Hepatocyte (in vitro differentiated cells): ENCODE data around the gene PMIS2. TPM values are rescaled to one million over a fixed set of nuclear protein-coding genes. Genes with fewer than 3 reads are reported as not detected.

Experiments
- DNase-seq: peaks from one replicate; pipeline ENCODE4 v3.0.0-alpha.2; 2016; ENCODE audit warnings: low spot score
- H2AFZ ChIP-seq: fragments of 200-600 bp; sonication (generic); 2 replicates; pipeline ENCODE4 v1.6.0; 2016; ENCODE audit warnings: antibody characterized with exemption, mild to moderate bottlenecking
- H3K27ac ChIP-seq: fragments of 200-600 bp; sonication (generic); 2 replicates; pipeline ENCODE4 v1.5.1; 2016; ENCODE audit warnings: mild to moderate bottlenecking
- H3K27me3 ChIP-seq: fragments of 200-600 bp; sonication (generic); 2 replicates; pipeline ENCODE4 v1.6.1; 2016
- H3K36me3 ChIP-seq: fragments of 200-600 bp; sonication (generic); replicated peaks from 2 replicates; pipeline ENCODE4 v1.5.1; 2016; ENCODE audit warnings: low read depth; ENCODE audit not compliant: insufficient read depth
- H3K4me1 ChIP-seq: fragments of 200-600 bp; sonication (generic); 2 replicates; pipeline ENCODE4 v1.5.1; 2016; ENCODE audit warnings: mild to moderate bottlenecking, moderate library complexity; ENCODE audit not compliant: insufficient read depth
- H3K4me2 ChIP-seq: fragments of 200-600 bp; sonication (generic); 2 replicates; pipeline ENCODE4 v1.6.0; 2016
- H3K4me3 ChIP-seq: fragments of 200-600 bp; sonication (generic); 2 replicates; pipeline ENCODE4 v1.5.1; 2016; ENCODE audit warnings: mild to moderate bottlenecking
- H3K79me2 ChIP-seq: fragments of 200-600 bp; sonication (generic); 2 replicates; pipeline ENCODE4 v1.6.0; 2017; ENCODE audit warnings: mild to moderate bottlenecking
- H3K9me2 ChIP-seq: fragments of 200-600 bp; sonication (generic); replicated peaks from 2 replicates; pipeline ENCODE4 v1.6.0; 2017; ENCODE audit warnings: mild to moderate bottlenecking; ENCODE audit not compliant: insufficient read depth
- H3K9me3 ChIP-seq: fragments of 200-600 bp; sonication (generic); 2 replicates; pipeline ENCODE4 v1.5.1; 2016; ENCODE audit warnings: low read depth, mild to moderate bottlenecking
- H4K20me1 ChIP-seq: fragments of 200-600 bp; sonication (generic); 2 replicates; pipeline ENCODE4 v1.6.0; 2016; ENCODE audit warnings: mild to moderate bottlenecking; ENCODE audit not compliant: insufficient read depth, poor library complexity, severe bottlenecking
- EZH2 ChIP-seq: fragments of 200-600 bp; sonication (generic); IDR thresholded peaks from 2 replicates; pipeline ENCODE4 v1.6.1; 2016; ENCODE audit warnings: antibody characterized with exemption, mild to moderate bottlenecking, borderline replicate concordance
- EZH2phosphoT487 ChIP-seq: fragments of 200-600 bp; sonication (generic); IDR thresholded peaks from one replicate; pipeline ENCODE4 v1.6.1; 2018; ENCODE audit warnings: antibody characterized with exemption, mild to moderate bottlenecking, low read depth, moderate library complexity; ENCODE audit not compliant: unreplicated experiment, severe bottlenecking
- WGBS: methylation state at CpG from one replicate; pipeline ENCODE4 v1.1.6; 2016; ENCODE audit warnings: low lambda C conversion rate; ENCODE audit errors: missing lambda C conversion rate; 5-methylcytosine and 5-hydroxymethylcytosine counted together
- polyA plus RNA-seq: library from polyadenylated mRNA; unstranded; fragments of >200 nt; fragmentation: Nextera tagmentation; extraction: Ambion mirVana; gene quantifications from 2 replicates; pipeline ENCODE4 v1.2.1, GENCODE V29; 2016
- total RNA-seq: library from RNA; depleted of rRNA; stranded (reverse); fragments of >200 nt; gene quantifications from 2 replicates; pipeline ENCODE4 v1.2.3, GENCODE V29; 2014
- TF ChIP-seq, protein P1 (sequence below): fragments of 200-600 bp; sonication (generic); IDR thresholded peaks from 2 replicates; pipeline ENCODE4 v1.5.1; 2016; ENCODE audit warnings: antibody characterized with exemption, mild to moderate bottlenecking; ENCODE audit not compliant: poor library complexity

The PMIS2 gene
- total and polyA plus RNA-seq, 2 experiments from 2014 or later, result not detected

DNA sequence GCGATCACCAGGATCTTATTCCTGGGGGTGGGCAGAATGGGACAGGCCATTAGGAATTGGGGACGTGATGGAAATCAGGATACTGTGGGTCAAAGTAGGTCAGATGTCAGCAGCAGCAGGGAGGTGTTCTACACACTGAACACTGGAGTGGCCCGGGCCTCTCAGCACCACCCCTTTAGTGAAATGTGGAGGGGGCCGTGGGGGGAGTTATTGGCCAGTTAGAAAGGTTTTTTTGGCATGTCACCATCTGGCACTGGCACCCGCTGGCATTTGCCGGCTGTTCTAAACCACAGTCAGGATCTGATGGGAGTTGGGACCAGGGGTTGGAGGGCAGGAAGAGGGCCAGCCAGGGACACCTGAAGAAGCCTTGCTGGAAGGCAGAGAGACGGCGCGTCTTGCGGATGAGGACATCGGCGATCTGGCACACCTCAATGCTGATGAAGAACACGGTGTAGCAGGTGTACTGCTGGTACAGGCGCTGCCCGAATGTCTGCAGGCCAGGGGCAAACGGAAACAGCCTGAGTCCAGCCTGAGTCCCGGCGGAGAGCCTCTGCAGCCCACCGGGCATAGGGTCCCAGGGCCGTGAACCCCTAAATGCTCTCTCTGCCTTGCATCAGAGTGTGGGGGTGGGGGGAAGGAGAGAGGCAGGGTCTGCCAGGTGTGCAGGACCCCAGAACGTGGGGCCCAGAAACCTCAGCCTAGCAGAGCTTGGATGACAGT, 34.7 kb upstream of the PMIS2 start:
- Histone ChIP-seq H3K4me2 (no peak overlapping the region), H3K4me3 (no peak overlapping the region), H4K20me1 (no peaks in the 10 kb centered on the region), H3K36me3 (no peaks in the 10 kb centered on the region), H3K9me3 (no peaks in the 10 kb centered on the region), H3K79me2 (peaks cover 13% of the 10 kb centered on the region), H3K4me1 (peaks cover 6% of the 10 kb centered on the region), H3K9me2 (no peaks in the 10 kb centered on the region), H3K27ac (no peak overlapping the region), H2AFZ (no peak overlapping the region), H3K27me3 (no peaks in the 10 kb centered on the region)
- TF ChIP-seq EZH2phosphoT487, result no peak
- TF ChIP-seq, protein P1, sequence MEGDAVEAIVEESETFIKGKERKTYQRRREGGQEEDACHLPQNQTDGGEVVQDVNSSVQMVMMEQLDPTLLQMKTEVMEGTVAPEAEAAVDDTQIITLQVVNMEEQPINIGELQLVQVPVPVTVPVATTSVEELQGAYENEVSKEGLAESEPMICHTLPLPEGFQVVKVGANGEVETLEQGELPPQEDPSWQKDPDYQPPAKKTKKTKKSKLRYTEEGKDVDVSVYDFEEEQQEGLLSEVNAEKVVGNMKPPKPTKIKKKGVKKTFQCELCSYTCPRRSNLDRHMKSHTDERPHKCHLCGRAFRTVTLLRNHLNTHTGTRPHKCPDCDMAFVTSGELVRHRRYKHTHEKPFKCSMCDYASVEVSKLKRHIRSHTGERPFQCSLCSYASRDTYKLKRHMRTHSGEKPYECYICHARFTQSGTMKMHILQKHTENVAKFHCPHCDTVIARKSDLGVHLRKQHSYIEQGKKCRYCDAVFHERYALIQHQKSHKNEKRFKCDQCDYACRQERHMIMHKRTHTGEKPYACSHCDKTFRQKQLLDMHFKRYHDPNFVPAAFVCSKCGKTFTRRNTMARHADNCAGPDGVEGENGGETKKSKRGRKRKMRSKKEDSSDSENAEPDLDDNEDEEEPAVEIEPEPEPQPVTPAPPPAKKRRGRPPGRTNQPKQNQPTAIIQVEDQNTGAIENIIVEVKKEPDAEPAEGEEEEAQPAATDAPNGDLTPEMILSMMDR, result no peak
- no peak for TF ChIP-seq EZH2
- WGBS, result 96% methylated on average over 21 of the region's 21 CpGs
- DNase-seq, result no peak

DNA sequence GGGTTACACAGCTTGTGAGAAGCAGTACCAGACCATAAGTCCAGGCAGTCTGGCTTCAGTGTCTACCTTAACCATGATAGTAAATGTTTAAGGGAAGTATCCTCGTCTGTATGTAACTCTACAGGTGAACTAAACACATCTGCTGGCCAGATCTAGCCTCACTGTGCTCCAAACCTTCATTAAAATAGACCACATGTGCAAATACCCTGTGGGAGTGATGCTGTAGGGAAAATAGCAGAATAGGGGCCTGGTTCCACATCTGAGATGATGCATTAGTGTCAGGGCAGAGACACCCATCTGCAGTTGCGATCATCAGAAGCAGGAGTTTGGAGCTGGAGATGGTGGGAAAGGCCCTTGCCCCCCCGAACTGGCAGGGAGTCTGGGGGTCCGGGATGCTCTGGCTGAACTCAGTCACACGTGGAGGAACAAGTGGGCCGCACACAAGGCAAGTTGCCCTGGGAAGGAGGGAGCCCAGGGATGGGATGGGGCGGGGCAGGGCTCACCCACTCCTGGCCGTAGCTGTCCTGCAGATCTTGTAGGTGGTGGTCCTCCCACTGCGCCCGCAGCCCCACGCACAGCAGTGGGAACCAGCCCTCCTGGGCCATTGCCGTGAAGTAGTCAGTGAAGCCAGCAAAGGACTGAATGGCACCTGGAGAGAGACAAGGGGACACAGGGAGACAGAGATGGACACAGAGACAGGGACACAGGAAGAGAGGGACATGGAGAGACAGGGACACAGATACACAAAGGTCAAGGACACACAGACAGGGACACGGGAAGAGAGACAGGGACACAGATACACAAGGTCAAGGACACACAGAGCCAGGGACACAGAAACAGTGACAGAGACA, 33.2 kb upstream of the PMIS2 start:
- TF ChIP-seq EZH2phosphoT487 (no peak), EZH2 (no peak)
- TF ChIP-seq, protein P1, result no peak
- Histone ChIP-seq H3K9me3 (no peaks in the 10 kb centered on the region), H3K79me2 (no peaks in the 10 kb centered on the region), H3K9me2 (no peaks in the 10 kb centered on the region), H3K4me3 (no peak overlapping the region), H3K36me3 (no peaks in the 10 kb centered on the region), H3K4me1 (peaks cover 1% of the 10 kb centered on the region), H3K27me3 (no peaks in the 10 kb centered on the region), H4K20me1 (no peaks in the 10 kb centered on the region), H3K27ac (no peak overlapping the region), H3K4me2 (no peak overlapping the region), H2AFZ (no peak overlapping the region)
- 68% methylated on average over 7 of the region's 13 CpGs for WGBS
- no peak for DNase-seq

DNA sequence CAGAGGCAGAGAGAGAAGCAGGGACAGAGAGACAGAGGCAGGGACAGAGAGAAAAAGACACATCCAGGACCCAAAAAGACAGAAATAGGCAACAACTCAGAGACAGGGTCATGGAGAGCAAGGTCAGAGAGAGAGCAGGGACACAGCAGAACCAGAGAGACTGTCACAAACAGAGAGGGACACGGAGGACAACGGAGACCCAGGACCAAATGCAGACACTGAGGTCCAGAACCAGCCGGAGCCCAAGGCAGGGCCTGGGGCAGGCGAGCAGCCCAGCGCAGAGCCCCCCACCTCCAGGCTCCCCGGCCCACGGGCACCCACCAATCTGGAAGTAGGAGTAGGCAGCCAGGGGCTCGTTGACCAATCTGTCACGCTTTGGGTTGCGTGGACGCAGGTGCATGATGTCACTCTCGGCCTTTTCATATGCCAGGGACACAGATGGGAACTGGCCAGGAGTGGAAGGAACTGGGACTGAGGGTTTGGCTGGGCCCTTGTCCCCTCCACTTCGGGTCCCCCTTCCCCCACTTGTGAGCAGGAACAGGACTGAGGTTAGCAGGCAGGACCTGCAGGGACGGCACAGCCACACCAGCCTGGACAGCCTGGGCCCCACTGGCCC, 32.5 kb upstream of the PMIS2 start:
- H3K27ac ChIP-seq, result no peak overlapping the region
- H3K9me3 ChIP-seq, result no peaks in the 10 kb centered on the region
- no peaks in the 10 kb centered on the region for H3K79me2 ChIP-seq
- no peaks in the 10 kb centered on the region for H4K20me1 ChIP-seq
- DNase-seq, result no peak
- H3K4me3 ChIP-seq, result no peak overlapping the region
- H3K9me2 ChIP-seq, result no peaks in the 10 kb centered on the region
- WGBS, result 85% methylated on average over 14 of the region's 14 CpGs
- peaks cover 3% of the 10 kb centered on the region for H3K27me3 ChIP-seq
- no peaks in the 10 kb centered on the region for H3K36me3 ChIP-seq
- no peak overlapping the region for H2AFZ ChIP-seq
- no peak overlapping the region for H3K4me2 ChIP-seq
- TF ChIP-seq EZH2phosphoT487 (no peak), EZH2 (no peak)
- TF ChIP-seq, protein P1, result no peak
- peaks cover 3% of the 10 kb centered on the region for H3K4me1 ChIP-seq
